Measurements from ENCODE around the gene TOMM20.

Gene TOMM20

GRCh38 chr1:235161685-235162327 is 33.2 kb upstream of the TOMM20 start:
- ChIA-PET POLR2A (interaction anchor here (0.6 to 2.0 kb wide), 14 partner anchors 11 to 342 kb away, joined by 3 to 19 read pairs (median 6); partner anchors contain the start of genes B3GALNT2, TBCE and TOMM20), CTCF (interaction anchor here (0.6 to 1.2 kb wide), 4 partner anchors 11 to 621 kb away, joined by 3 to 4 read pairs (median 3); no protein-coding TSS in a partner anchor)
- TF ChIP-seq ZNF362 (tag by site-specific recombination; IDR thresholded peaks at IDR 0.05) (no peak), GLI4 (tag by site-specific recombination; IDR thresholded peaks at IDR 0.05) (peak; percentile 26; the same call in 1 of the 2 replicates), ZNF398 (tag by site-specific recombination; IDR thresholded peaks at IDR 0.05) (0 out of 2 replicates have a peak, but pooled peaks have one; percentile 5), KLF17 (tag by site-specific recombination; IDR thresholded peaks at IDR 0.05) (no peak), ZNF155 (tag by site-specific recombination; IDR thresholded peaks at IDR 0.05) (no peak), ZNF830 (tag by site-specific recombination; IDR thresholded peaks at IDR 0.05; ENCODE audit: low read depth) (no peak), PRDM10 (tag by site-specific recombination; IDR thresholded peaks at IDR 0.05) (0 out of 2 replicates have a peak, but pooled peaks have one; percentile 57), YY1 (tag by site-specific recombination; IDR thresholded peaks at IDR 0.05) (no peak), EGR2 (tag by site-specific recombination; IDR thresholded peaks at IDR 0.05; ENCODE audit: low read depth) (no peak)
- Histone ChIP-seq H3K36me3 (ENCODE audit: control insufficient read depth in 2 of 2, insufficient read depth in 1 of 2, low read length in 2 of 2) (peaks cover 25 to 32% of the 10 kb centered on the region in 2 experiments), H3K4me1 (ENCODE audit: control insufficient read depth, insufficient read depth, low read length) (no peaks in the 10 kb centered on the region), H3K9me3 (ENCODE audit: control insufficient read depth, insufficient read depth, low read depth, low read length) (no peaks in the 10 kb centered on the region), H3K27ac (ENCODE audit: extremely low read depth, low read depth, low read length) (peak overlapping the region; percentile 77; the same call in 1 of the 2 replicates), H3K4me3 (ENCODE audit: low read depth, low read length) (peak overlapping the region; percentile 74)

- POLR2A ChIA-PET: interaction anchor here (0.6 to 2.0 kb wide), 19 partner anchors 10 to 743 kb away, joined by 3 to 19 read pairs (median 4); partner anchors contain the start of genes ARID4B, B3GALNT2, GGPS1 and TBCE
- H3K4me1 ChIP-seq (ENCODE audit: control insufficient read depth, insufficient read depth, low read length): no peaks in the 10 kb centered on the region
- H3K36me3 ChIP-seq (ENCODE audit: control insufficient read depth in 2 of 2, insufficient read depth in 1 of 2, low read length in 2 of 2): peaks cover 32 to 39% of the 10 kb centered on the region in 2 experiments
- peak within 1 kb of the TSS; percentile 74 for H3K4me3 ChIP-seq (ENCODE audit: low read depth, low read length)
- CTCF ChIA-PET: interaction anchor here (0.6 to 1.2 kb wide), 6 partner anchors 11 to 1871 kb away, joined by 3 to 4 read pairs (median 3); no protein-coding TSS in a partner anchor
- no peaks in the 10 kb centered on the region for H3K9me3 ChIP-seq (ENCODE audit: control insufficient read depth, insufficient read depth, low read depth, low read length)
- peak within 1 kb of the TSS; percentile 77 for H3K27ac ChIP-seq (ENCODE audit: extremely low read depth, low read depth, low read length)
- TF ChIP-seq SP2 (tag by site-specific recombination; IDR thresholded peaks at IDR 0.05) (peak; percentile 83), BCL11B (tag by site-specific recombination; IDR thresholded peaks at IDR 0.05; ENCODE audit: low read depth) (no peak), KLF10 (tag by site-specific recombination; IDR thresholded peaks at IDR 0.05) (peak; percentile 59; the same call in 1 of the 2 replicates), KLF1 (tag by site-specific recombination; IDR thresholded peaks at IDR 0.05) (peak; percentile 71), ZNF211 (tag by site-specific recombination; IDR thresholded peaks at IDR 0.05; ENCODE audit: low read depth) (no peak), ZBTB17 (tag by site-specific recombination; IDR thresholded peaks at IDR 0.05) (peak; percentile 98), ZNF518A (tag by site-specific recombination; conservative IDR thresholded peaks at IDR 0.05; ENCODE audit: low read depth) (peak; percentile 73), IKZF3 (tag by site-specific recombination; IDR thresholded peaks at IDR 0.05) (peak; percentile 95), WT1 (tag by site-specific recombination; IDR thresholded peaks at IDR 0.05) (peak; percentile 95), KLF16 (tag by site-specific recombination; IDR thresholded peaks at IDR 0.05) (peak; percentile 90)
These were observed 32.5 kb upstream of the TOMM20 start, which contains the start of gene RBM34 for GRCh38 chr1:235160957-235161684. RBM34 (minus strand) TSS chr1:235161250; CDS start chr1:235161226, 24 bp downstream.
